Spinal cord (tissue), 10 donors: ENCODE results near the gene EFEMP1. TPM values are rescaled to one million over a fixed set of nuclear protein-coding genes. Genes with fewer than 3 reads are reported as not detected.

Source experiments
- DNase-seq, 6 donors: peaks; one replicate each; pipeline versions ENCODE4 v3.0.0 to v3.0.0-alpha.2; 2013 to 2015; ENCODE audit warnings: low spot score in 6 of 6, low read depth in 4 of 6
- H3K27ac ChIP-seq: one replicate; pipeline ENCODE4 v1.5.1; 2013; ENCODE audit warnings: low read depth, low read length, control low read depth
- H3K27me3 ChIP-seq: one replicate; pipeline ENCODE4 v1.6.1; 2013; ENCODE audit warnings: low read length; ENCODE audit not compliant: control insufficient read depth, insufficient read depth
- H3K36me3 ChIP-seq: one replicate; pipeline ENCODE4 v1.6.1; 2013; ENCODE audit warnings: low read length; ENCODE audit not compliant: control insufficient read depth, insufficient read depth
- H3K4me1 ChIP-seq: one replicate; pipeline ENCODE4 v1.6.1; 2013; ENCODE audit warnings: low read length; ENCODE audit not compliant: control insufficient read depth, insufficient read depth
- H3K4me3 ChIP-seq: one replicate; pipeline ENCODE4 v1.5.1; 2013; ENCODE audit warnings: low read depth, low read length, control low read depth
- H3K9me3 ChIP-seq: one replicate; pipeline ENCODE4 v1.6.1; 2013; ENCODE audit warnings: low read length; ENCODE audit not compliant: control insufficient read depth, insufficient read depth
- WGBS: methylation state at CpG from one replicate; pipeline ENCODE4 v1.1.5; 2013; ENCODE audit warnings: missing lambda C conversion rate; ENCODE audit not compliant: insufficient coverage; 5-methylcytosine and 5-hydroxymethylcytosine counted together
- long read RNA-seq, 4 donors: transcript quantifications; one replicate each; lab custom pipeline, GENCODE V29; 2026
- polyA plus RNA-seq, 2 donors: library from polyadenylated mRNA; unstranded; fragments of 120-200 nt; gene quantifications; one replicate each; pipeline ENCODE4 v1.2.1, GENCODE V29; 2013; ENCODE audit not compliant: insufficient read length in 2 of 2
- total RNA-seq, 2 donors: library from RNA; depleted of rRNA in 1 of 2; stranded (reverse); fragments of 120-200 nt in 1 of 2; fragments of >200 nt in 1 of 2; gene quantifications; one replicate each; pipeline versions ENCODE4 v1.2.3 to v1.2.4, GENCODE V29; 2013 to 2014
- donor health status: healthy.

Gene EFEMP1
- total RNA-seq, result 100 to 1,000 TPM in 1 of 2 donors, 10 to 100 TPM in 1; 75.2 to 197 TPM
- 10 to 100 TPM; 30.7 to 53.7 TPM for polyA plus RNA-seq
- long read RNA-seq, donor 1, transcript EFEMP1-201 (12 exons, 1,820 nt), result minor isoform, 5 of 19 reads
- long read RNA-seq, donor 1, transcript EFEMP1-202 (11 exons, 3,024 nt), result major isoform, 14 of 19 reads
- long read RNA-seq, donor 1, partial matches to known transcripts, result 0 of 19 reads
- long read RNA-seq, donor 1, other reads (novel, unspliced or antisense), result 0 of 19 reads
- long read RNA-seq, donor 2, partial matches to known transcripts, result 0 of 4 reads
- long read RNA-seq, donor 2, other reads (novel, unspliced or antisense), result 0 of 4 reads
- long read RNA-seq, donor 3, partial matches to known transcripts, result 0 of 1 reads
- long read RNA-seq, donor 3, other reads (novel, unspliced or antisense), result 0 of 1 reads
- long read RNA-seq, donor 4, transcript EFEMP1-201 (12 exons, 1,820 nt), result minor isoform, 10 of 59 reads
- long read RNA-seq, donor 4, transcript EFEMP1-202 (11 exons, 3,024 nt), result major isoform, 13 of 59 reads
- long read RNA-seq, donor 4, partial matches to known transcripts, result 36 of 59 reads
- long read RNA-seq, donor 4, other reads (novel, unspliced or antisense), result 0 of 59 reads

GRCh38 chr2:55923091-55923981, at the start of gene EFEMP1:
Gene EFEMP1 (minus strand): TSS chr2:55923782. CDS start chr2:55922440, 1,342 bp downstream.
- H3K4me3 ChIP-seq, result peak within 1 kb of the TSS; percentile 52
- H3K4me1 ChIP-seq, result peaks cover 7% of the 10 kb centered on the region
- H3K27me3 ChIP-seq, result peaks cover 31% of the 10 kb centered on the region
- peak in 4 of 6 donors; percentile 21 to 74 (median 50) for DNase-seq
- H3K27ac ChIP-seq, result no peak within 1 kb of the TSS
- under 1% methylated on average over 68 of the region's 70 CpGs for WGBS
- H3K36me3 ChIP-seq, result no peaks in the 10 kb centered on the region
- no peaks in the 10 kb centered on the region for H3K9me3 ChIP-seq

DNA sequence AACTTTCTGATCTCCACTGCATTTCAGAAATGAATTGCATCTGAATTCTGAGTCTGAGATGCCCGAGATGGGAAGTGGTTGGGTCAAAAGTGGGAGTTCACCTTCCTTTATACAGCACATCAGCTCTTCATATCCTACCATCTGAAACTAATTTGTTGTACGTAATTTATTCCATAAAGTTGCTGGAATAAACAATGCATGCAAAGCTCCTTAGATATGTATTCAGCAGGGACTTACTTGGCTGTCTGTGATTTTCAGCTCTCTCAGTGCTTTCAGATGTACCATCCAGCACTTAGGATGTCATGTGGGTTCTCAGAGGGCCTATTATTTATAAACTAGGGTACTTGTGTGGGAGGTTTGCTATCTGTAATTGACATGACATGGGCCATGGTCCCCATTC, 46.9 kb upstream of the EFEMP1 start:
- no CpG with 5 or more reads among the region's 2 CpGs for WGBS
- peaks cover 3% of the 10 kb centered on the region for H3K4me1 ChIP-seq
- H3K27ac ChIP-seq, result no peak overlapping the region
- no peaks in the 10 kb centered on the region for H3K27me3 ChIP-seq
- H3K36me3 ChIP-seq, result no peaks in the 10 kb centered on the region
- H3K4me3 ChIP-seq, result no peak overlapping the region
- no peaks in the 10 kb centered on the region for H3K9me3 ChIP-seq
- no peak for DNase-seq

- no peaks in the 10 kb centered on the region for H3K36me3 ChIP-seq
- WGBS, result no CpG with 5 or more reads among the region's 1 CpG
- no peak overlapping the region for H3K4me3 ChIP-seq
- no peaks in the 10 kb centered on the region for H3K27me3 ChIP-seq
- peaks cover 3% of the 10 kb centered on the region for H3K4me1 ChIP-seq
- no peak for DNase-seq
- H3K27ac ChIP-seq, result no peak overlapping the region
- no peaks in the 10 kb centered on the region for H3K9me3 ChIP-seq
Observed at GRCh38 chr2:55968941-55969340, 45.4 kb upstream of the EFEMP1 start.

DNA sequence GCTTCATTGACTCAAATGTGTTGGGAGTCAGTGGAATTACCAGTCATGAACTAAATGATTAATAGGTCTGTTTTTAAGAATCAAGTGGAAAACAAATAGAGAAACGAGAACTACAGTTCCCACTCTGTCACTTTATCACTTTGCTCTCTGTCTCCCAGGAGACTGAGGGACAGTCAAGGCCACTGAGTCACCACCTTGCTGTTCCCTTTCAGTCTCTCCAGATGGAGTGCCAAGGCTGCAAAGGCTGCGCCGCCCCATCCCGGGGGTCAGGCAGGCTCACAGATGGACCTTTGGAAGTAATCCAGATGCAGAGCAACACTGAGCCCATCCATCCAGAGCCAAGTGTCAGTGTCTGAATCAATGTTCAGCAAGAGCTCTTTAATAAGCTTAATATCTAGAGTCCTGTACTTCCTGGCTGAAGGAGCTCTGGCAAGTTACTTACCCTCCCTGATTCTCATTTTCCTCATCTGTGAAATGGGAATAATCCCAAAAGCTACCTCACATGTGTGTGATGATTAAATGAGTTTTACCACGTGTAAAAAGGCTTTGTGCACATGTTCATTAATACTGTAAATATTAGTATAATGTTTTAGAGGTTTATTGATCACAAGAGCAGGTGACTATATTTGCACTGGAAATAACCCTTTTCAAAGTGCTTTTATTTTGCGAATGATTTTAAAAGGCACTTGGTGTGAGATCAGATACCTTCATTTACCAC, 43.0 kb upstream of the EFEMP1 start:
- no peaks in the 10 kb centered on the region for H3K9me3 ChIP-seq
- H3K27me3 ChIP-seq, result no peaks in the 10 kb centered on the region
- H3K4me1 ChIP-seq, result peaks cover 3% of the 10 kb centered on the region
- DNase-seq, result peak in 2 of 6 donors; percentile 21 to 25
- WGBS, result 26% methylated on average over 4 of the region's 6 CpGs
- no peak overlapping the region for H3K4me3 ChIP-seq
- no peaks in the 10 kb centered on the region for H3K36me3 ChIP-seq
- no peak overlapping the region for H3K27ac ChIP-seq

DNA sequence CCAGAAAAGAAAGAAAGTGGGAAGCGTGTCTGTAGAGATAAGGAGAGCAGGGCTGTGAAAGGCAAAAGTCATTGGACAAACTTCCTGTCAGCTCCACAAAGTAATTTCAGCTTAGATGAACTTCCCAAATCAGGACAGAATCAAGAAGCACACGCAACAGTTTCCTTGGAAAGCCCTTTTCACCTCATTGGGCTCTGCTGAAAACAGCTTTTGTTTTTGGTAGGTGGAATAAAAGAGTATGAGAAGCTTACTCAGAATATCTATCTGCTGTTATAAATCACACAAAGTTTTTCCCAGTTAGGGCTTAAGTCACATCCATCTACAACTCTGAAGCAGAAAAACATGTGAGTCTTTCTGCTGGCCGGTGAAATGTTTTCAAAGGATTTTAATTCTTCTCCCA, 42.4 kb upstream of the EFEMP1 start:
- Histone ChIP-seq H3K27ac (no peak overlapping the region), H3K4me3 (no peak overlapping the region), H3K27me3 (no peaks in the 10 kb centered on the region), H3K4me1 (peaks cover 3% of the 10 kb centered on the region), H3K9me3 (no peaks in the 10 kb centered on the region), H3K36me3 (no peaks in the 10 kb centered on the region)
- WGBS, result no CpG with 5 or more reads among the region's 3 CpGs
- no peak for DNase-seq

GRCh38 chr2:55965276-55965675, 41.7 kb upstream of the EFEMP1 start:
- no peak for DNase-seq
- H3K4me3 ChIP-seq, result no peak overlapping the region
- no peaks in the 10 kb centered on the region for H3K27me3 ChIP-seq
- H3K36me3 ChIP-seq, result no peaks in the 10 kb centered on the region
- no peaks in the 10 kb centered on the region for H3K9me3 ChIP-seq
- WGBS, result 72% methylated on average over 2 of the region's 2 CpGs
- H3K27ac ChIP-seq, result no peak overlapping the region
- H3K4me1 ChIP-seq, result peaks cover 3% of the 10 kb centered on the region

DNA sequence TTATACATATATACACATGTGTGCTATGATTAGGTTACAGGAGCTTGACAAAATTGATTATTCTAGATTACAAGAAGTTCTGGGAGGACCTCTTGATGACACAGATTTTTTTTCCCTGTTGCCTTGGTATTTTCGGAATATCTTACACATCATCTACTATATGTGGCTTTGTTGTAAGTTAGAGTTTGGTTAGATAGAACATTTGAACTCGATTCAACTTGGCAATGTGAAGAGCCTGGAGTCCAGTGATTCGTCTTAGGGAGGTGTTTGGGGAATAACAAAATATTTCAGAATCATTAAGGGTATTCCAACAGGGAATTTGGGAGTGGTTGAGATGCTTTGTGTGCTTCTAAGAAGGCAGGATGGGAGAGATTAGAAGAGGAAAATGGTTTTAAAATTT, 39.3 kb upstream of the EFEMP1 start:
- WGBS, result 100% methylated on average over 1 of the region's 3 CpGs
- H3K4me1 ChIP-seq, result peaks cover 3% of the 10 kb centered on the region
- no peaks in the 10 kb centered on the region for H3K36me3 ChIP-seq
- no peak overlapping the region for H3K4me3 ChIP-seq
- no peak for DNase-seq
- no peaks in the 10 kb centered on the region for H3K9me3 ChIP-seq
- H3K27ac ChIP-seq, result no peak overlapping the region
- H3K27me3 ChIP-seq, result no peaks in the 10 kb centered on the region

DNA sequence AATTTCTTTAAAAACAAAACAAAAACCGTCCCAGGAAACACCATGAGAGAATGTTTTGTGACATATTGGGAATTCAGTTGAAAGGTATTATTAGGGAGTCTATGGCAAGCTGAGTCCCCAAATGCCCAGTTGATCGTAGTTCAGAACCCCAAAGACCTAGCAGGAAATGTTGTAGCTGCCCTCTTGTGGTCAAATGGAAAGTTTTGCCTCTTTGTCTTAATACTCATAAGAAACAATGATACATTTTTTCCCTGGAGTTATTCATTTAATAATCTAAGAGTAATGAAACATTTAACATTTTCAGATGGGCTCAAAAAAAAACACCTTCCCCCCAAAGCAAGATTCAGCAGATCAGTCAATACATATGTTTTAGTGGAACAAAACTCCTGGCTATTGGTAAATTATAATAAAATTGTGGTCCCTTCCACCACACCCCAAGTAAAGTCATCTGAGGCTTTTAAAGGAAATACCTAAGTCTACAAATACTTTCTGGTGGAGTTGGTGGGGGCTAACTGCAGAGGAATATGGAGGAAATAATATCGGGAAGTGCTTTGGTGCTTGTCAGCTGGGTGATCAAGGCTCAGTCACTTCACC, 37.8 kb upstream of the EFEMP1 start:
- H3K27me3 ChIP-seq, result no peaks in the 10 kb centered on the region
- DNase-seq, result peak in 2 of 6 donors; percentile 60 to 67
- H3K27ac ChIP-seq, result no peak overlapping the region
- H3K9me3 ChIP-seq, result no peaks in the 10 kb centered on the region
- no CpG with 5 or more reads among the region's 3 CpGs for WGBS
- peaks cover under 1% of the 10 kb centered on the region for H3K4me1 ChIP-seq
- H3K4me3 ChIP-seq, result no peak overlapping the region
- no peaks in the 10 kb centered on the region for H3K36me3 ChIP-seq

DNA sequence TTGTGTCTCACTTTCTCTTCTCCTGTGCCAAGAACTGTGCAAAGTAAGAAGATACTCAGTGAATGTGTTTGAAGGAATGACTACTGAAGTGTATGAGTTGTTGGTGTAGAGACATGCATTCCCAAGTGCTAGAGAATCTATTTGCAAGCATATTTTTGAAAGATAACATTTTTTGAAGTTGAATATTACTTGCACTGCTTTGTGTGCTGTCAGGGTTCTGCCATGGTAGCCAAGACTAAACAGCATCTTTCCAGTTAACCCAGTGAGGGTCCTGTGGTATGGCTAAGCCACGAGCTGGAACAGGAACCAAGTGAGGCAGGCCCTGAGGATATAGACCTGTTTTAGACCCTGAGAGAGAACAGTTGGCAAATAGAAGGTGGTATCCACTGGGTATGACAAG, 35.2 kb upstream of the EFEMP1 start:
- Histone ChIP-seq H3K9me3 (no peaks in the 10 kb centered on the region), H3K36me3 (no peaks in the 10 kb centered on the region), H3K27me3 (no peaks in the 10 kb centered on the region), H3K27ac (no peak overlapping the region), H3K4me3 (no peak overlapping the region), H3K4me1 (no peaks in the 10 kb centered on the region)
- WGBS, result 44% methylated on average over 1 of the region's 1 CpG
- DNase-seq, result no peak
